IMR-90 (cell line): ENCODE measurements around the gene PTPN13. TPM values are rescaled to one million over a fixed set of nuclear protein-coding genes. Genes with fewer than 3 reads are reported as not detected.
A peak's percentile ranks its signal among the peaks of the same experiment; 100 is the strongest.

Experiments used
- ATAC-seq: fragments of 200-7000 bp; cut with Tn5 transposase; 2 replicates; pipeline ENCODE4 v1.9.1; 2020; ENCODE audit warnings: low read depth, mild to moderate bottlenecking, moderate library complexity
- BruUV-seq: library from RNA; stranded (reverse); fragments of 400-500 nt; replicated peaks from 2 replicates; lab custom pipeline; 2021; lab: Mats Ljungman, UMichigan
- CTCF ChIA-PET: fragments of 300-600 bp; formaldehyde crosslinking; extraction: SDS; loops from one replicate; lab custom pipeline; 2021; ENCODE audit warnings: antibody characterized with exemption; lab: Yijun Ruan, JAX
- POLR2A ChIA-PET: fragments of 300-600 bp; sonication (Branson Sonifier 250); formaldehyde crosslinking; loops from one replicate; lab custom pipeline; 2022; ENCODE audit warnings: antibody characterized with exemption; ENCODE audit not compliant: unreplicated experiment; lab: Charles Lee
- DNase-seq: peaks from one replicate; pipeline ENCODE4 v3.0.0; 2013
- H2AFZ ChIP-seq: replicated peaks from 2 replicates; pipeline ENCODE3; 2013; ENCODE audit warnings: low read length, mild to moderate bottlenecking; ENCODE audit not compliant: poor library complexity
- H2AK5ac ChIP-seq: 2 replicates; pipeline ENCODE4 v1.6.1; 2013; ENCODE audit warnings: low read depth, low read length, inconsistent platforms
- H2AK9ac ChIP-seq: replicated peaks from 2 replicates; pipeline ENCODE3; 2013; ENCODE audit warnings: mild to moderate bottlenecking, low read depth, low read length, moderate library complexity; ENCODE audit not compliant: poor library complexity
- H2BK120ac ChIP-seq: 2 replicates; pipeline ENCODE4 v1.6.1; 2013; ENCODE audit warnings: low read depth, low read length, inconsistent platforms
- H2BK15ac ChIP-seq: 3 replicates; pipeline ENCODE4 v1.6.1; 2013; ENCODE audit warnings: low read depth, low read length, inconsistent platforms
- H2BK20ac ChIP-seq: 2 replicates; pipeline ENCODE4 v1.6.1; 2013; ENCODE audit warnings: low read depth, mild to moderate bottlenecking, inconsistent platforms, low read length, moderate library complexity
- H2BK5ac ChIP-seq: 2 replicates; pipeline ENCODE4 v1.6.1; 2013; ENCODE audit warnings: mild to moderate bottlenecking, low read depth, low read length, inconsistent platforms; ENCODE audit not compliant: poor library complexity, severe bottlenecking
- H3K14ac ChIP-seq: replicated peaks from 2 replicates; pipeline ENCODE4 v1.6.1; 2013; ENCODE audit warnings: low read depth, low read length, inconsistent platforms
- H3K18ac ChIP-seq: 2 replicates; pipeline ENCODE4 v1.6.1; 2013; ENCODE audit warnings: low read depth, low read length, control low read depth
- H3K23ac ChIP-seq: 2 replicates; pipeline ENCODE4 v1.6.1; 2013; ENCODE audit warnings: low read depth, low read length, inconsistent platforms
- H3K27ac ChIP-seq: 2 replicates; pipeline ENCODE4 v1.5.1; 2013; ENCODE audit warnings: mild to moderate bottlenecking, control low read depth, low read length; ENCODE audit not compliant: insufficient read depth
- H3K27me3 ChIP-seq: 2 replicates; pipeline ENCODE4 v1.6.1; 2013; ENCODE audit warnings: low read length; ENCODE audit not compliant: control insufficient read depth, insufficient read depth
- H3K36me3 ChIP-seq: 2 replicates; pipeline ENCODE4 v1.6.1; 2013; ENCODE audit warnings: low read length, mixed read lengths; ENCODE audit not compliant: control insufficient read depth, insufficient read depth
- H3K4ac ChIP-seq: 2 replicates; pipeline ENCODE4 v1.6.1; 2013; ENCODE audit warnings: low read depth, low read length, inconsistent platforms
- H3K4me1 ChIP-seq: 2 replicates; pipeline ENCODE4 v1.6.1; 2013; ENCODE audit warnings: low read length, mixed read lengths; ENCODE audit not compliant: control insufficient read depth, insufficient read depth
- H3K4me2 ChIP-seq: 2 replicates; pipeline ENCODE4 v1.6.1; 2013; ENCODE audit warnings: low read depth, mild to moderate bottlenecking, control low read depth, low read length, moderate library complexity
- H3K4me3 ChIP-seq: 2 replicates; pipeline ENCODE4 v1.5.1; 2013; ENCODE audit warnings: low read depth, mild to moderate bottlenecking, control low read depth, low read length, moderate library complexity; ENCODE audit not compliant: insufficient read depth
- H3K56ac ChIP-seq: 2 replicates; pipeline ENCODE4 v1.6.1; 2013; ENCODE audit warnings: low read length, inconsistent platforms; ENCODE audit not compliant: insufficient read depth; ENCODE audit errors: extremely low read depth
- H3K79me1 ChIP-seq, 2 experiments: 2 replicates each; pipeline ENCODE4 v1.6.1; 2013; ENCODE audit warnings: low read length in 2 of 2, inconsistent platforms in 1 of 2, low read depth in 1 of 2
- H3K9ac ChIP-seq: 2 replicates; pipeline ENCODE4 v1.6.1; 2013; ENCODE audit warnings: low read depth, low read length, control low read depth
- H3K9me1 ChIP-seq: 2 replicates; pipeline ENCODE4 v1.6.1; 2013; ENCODE audit warnings: low read length, inconsistent platforms; ENCODE audit not compliant: insufficient read depth
- H3K9me3 ChIP-seq: 2 replicates; pipeline ENCODE4 v1.6.1; 2013; ENCODE audit warnings: low read length; ENCODE audit not compliant: control insufficient read depth, insufficient read depth
- H4K20me1 ChIP-seq: 2 replicates; pipeline ENCODE4 v1.6.1; 2013; ENCODE audit warnings: low read length, inconsistent platforms; ENCODE audit not compliant: insufficient read depth
- H4K5ac ChIP-seq: 2 replicates; pipeline ENCODE4 v1.6.1; 2013; ENCODE audit warnings: mild to moderate bottlenecking, low read depth, low read length, control low read depth
- H4K8ac ChIP-seq, 2 experiments: 2 replicates each; pipeline ENCODE4 v1.6.1; 2013; ENCODE audit warnings: low read depth in 2 of 2, low read length in 2 of 2, control low read depth in 1 of 2, inconsistent platforms in 1 of 2
- H4K91ac ChIP-seq: 2 replicates; pipeline ENCODE4 v1.6.1; 2013; ENCODE audit warnings: low read depth, low read length, inconsistent platforms; ENCODE audit not compliant: insufficient read depth
- BHLHE40 ChIP-seq: fragments of 150-350 bp; IDR thresholded peaks from 2 replicates; pipeline ENCODE4 v1.6.1; 2016; ENCODE audit warnings: mild to moderate bottlenecking, low read depth, low read length
- CEBPB ChIP-seq: IDR thresholded peaks from 2 replicates; pipeline ENCODE4 v1.6.1; 2012; ENCODE audit warnings: low read depth, low read length, improper control_type of control experiment
- CHD1 ChIP-seq: IDR thresholded peaks from 2 replicates; pipeline ENCODE4 v1.6.1; 2012; ENCODE audit warnings: low read depth, low read length, improper control_type of control experiment
- FOS ChIP-seq: fragments of 150-350 bp; IDR thresholded peaks from 2 replicates; pipeline ENCODE4 v1.6.1; 2016; ENCODE audit warnings: low read depth, low read length
- MAFK ChIP-seq: IDR thresholded peaks from 2 replicates; pipeline ENCODE4 v1.6.1; 2012; ENCODE audit warnings: low read depth, low read length, improper control_type of control experiment
- MAZ ChIP-seq: IDR thresholded peaks from 2 replicates; pipeline ENCODE4 v1.6.1; 2012; ENCODE audit warnings: low read depth, mild to moderate bottlenecking, low read length, improper control_type of control experiment, moderate library complexity, borderline replicate concordance
- MXI1 ChIP-seq: IDR thresholded peaks from 2 replicates; pipeline ENCODE4 v1.6.1; 2012; ENCODE audit warnings: low read depth, mild to moderate bottlenecking, low read length, moderate library complexity, borderline replicate concordance
- NFE2L2 ChIP-seq: fragments of 150-350 bp; IDR thresholded peaks from 2 replicates; pipeline ENCODE4 v1.6.1; 2016; ENCODE audit warnings: low read depth, mild to moderate bottlenecking, low read length
- POLR2A ChIP-seq: IDR thresholded peaks from 2 replicates; pipeline ENCODE4 v1.6.1; 2012; ENCODE audit warnings: mild to moderate bottlenecking, low read depth, low read length
- RAD21 ChIP-seq: IDR thresholded peaks from 2 replicates; pipeline ENCODE4 v1.6.1; 2012; ENCODE audit warnings: low read length, improper control_type of control experiment
- RCOR1 ChIP-seq: IDR thresholded peaks from 2 replicates; pipeline ENCODE4 v1.6.1; 2012; ENCODE audit warnings: mild to moderate bottlenecking, low read length, improper control_type of control experiment; ENCODE audit not compliant: insufficient replicate concordance
- RFX5 ChIP-seq: IDR thresholded peaks from 2 replicates; pipeline ENCODE4 v1.8.0; 2012; ENCODE audit warnings: low read depth, mild to moderate bottlenecking, low read length, moderate library complexity
- SMC3 ChIP-seq: fragments of 150-350 bp; IDR thresholded peaks from 2 replicates; pipeline ENCODE4 v1.6.1; 2016; ENCODE audit warnings: low read depth, mild to moderate bottlenecking, antibody characterized with exemption, low read length, moderate library complexity
- WGBS, 2 experiments: methylation state at CpG; one replicate each; pipeline versions ENCODE4 v1.1.5 to v1.1.7; 2013; ENCODE audit warnings: missing lambda C conversion rate in 2 of 2; ENCODE audit not compliant: insufficient read length in 1 of 2; ENCODE audit errors: extremely low coverage in 2 of 2; 5-methylcytosine and 5-hydroxymethylcytosine counted together
- dilution Hi-C: fragments of 300-500 bp; cut with HindIII; formaldehyde crosslinking; loops from one replicate; pipeline ENCODE4 v1.14.3; 2018; ENCODE audit warnings: low sequenced_read_pairs; ENCODE audit not compliant: unreplicated experiment
- in situ Hi-C: fragments of 300-500 bp; cut with MboI; formaldehyde crosslinking; loops from 3 replicates; pipeline ENCODE4 v1.14.3; 2019; ENCODE audit warnings: low sequenced_read_pairs, inconsistent platforms, mixed read lengths
- intact Hi-C: fragments of 100-400 bp; cut with micrococcal nuclease; formaldehyde crosslinking; loops from 2 replicates; pipeline ENCODE4 v1.10.0; 2022
- polyA plus RNA-seq, 3 experiments: library from polyadenylated mRNA; depleted of rRNA; stranded (reverse); fragments of >200 nt; gene quantifications; 2 replicates each; pipeline ENCODE4 v1.2.3, GENCODE V29; 2012; ENCODE audit warnings: low replicate concordance in 1 of 3
- total RNA-seq: library from RNA; depleted of rRNA; stranded (reverse); fragments of >200 nt; gene quantifications from 2 replicates; pipeline ENCODE4 v1.2.3, GENCODE V29; 2012
- TF ChIP-seq, protein P1 (sequence below): conservative IDR thresholded peaks from 2 replicates; pipeline ENCODE4 v1.5.1; 2012; ENCODE audit warnings: mild to moderate bottlenecking, low read depth, low read length, improper control_type of control experiment
- TF ChIP-seq, protein P2 (sequence below): fragments of 150-350 bp; IDR thresholded peaks from 2 replicates; pipeline ENCODE4 v1.6.1; 2017; ENCODE audit warnings: mild to moderate bottlenecking, antibody characterized with exemption, low read length, low read depth

Gene PTPN13
- total and polyA plus RNA-seq, 2 of the 4 experiments (the other 2 are of a cell fraction): 7.7 to 29.0 TPM

GRCh38 chr4:86848732-86849619 is 254.9 kb downstream of the PTPN13 start, which contains the start of gene SLC10A6:
Gene SLC10A6 (minus strand): TSS chr4:86849384. CDS start chr4:86849115, 269 bp downstream.
- H2AFZ ChIP-seq: peak within 1 kb of the TSS; percentile 49
- 0 out of 2 replicates have a peak within 1 kb of the TSS, but pooled peaks have one; percentile 44 for H2BK20ac ChIP-seq
- no peaks in the 10 kb centered on the region for H3K9me3 ChIP-seq
- no peak within 1 kb of the TSS for H3K27ac ChIP-seq
- no peak within 1 kb of the TSS for H2BK5ac ChIP-seq
- intact Hi-C loops (no loop called here), dilution Hi-C loops (no loop called here), in situ Hi-C loops (no loop called here)
- peak within 1 kb of the TSS; percentile 48; the same call in 1 of the 3 replicates for H2BK15ac ChIP-seq
- H3K9ac ChIP-seq: no peak within 1 kb of the TSS
- H4K20me1 ChIP-seq: no peaks in the 10 kb centered on the region
- POLR2A ChIA-PET: no interaction called here
- no peaks in the 10 kb centered on the region for H3K79me1 ChIP-seq
- peak within 1 kb of the TSS; percentile 43; the same call in 1 of the 2 replicates for H2AK5ac ChIP-seq
- H3K56ac ChIP-seq: no peak within 1 kb of the TSS
- CTCF ChIA-PET: no interaction called here
- no peaks in the 10 kb centered on the region for H3K36me3 ChIP-seq
- no TSS peak for BruUV-seq
- H2BK120ac ChIP-seq: peak within 1 kb of the TSS; percentile 60; the same call in 1 of the 2 replicates
- peak within 1 kb of the TSS; percentile 35 for H3K14ac ChIP-seq
- H3K27me3 ChIP-seq: no peaks in the 10 kb centered on the region
- 90% methylated on average over 3 of the region's 11 CpGs; no CpG with 5 or more reads in 1 of the 2 experiments for WGBS, 2 experiments
- H3K4me2 ChIP-seq: no peak within 1 kb of the TSS
- H3K23ac ChIP-seq: peak within 1 kb of the TSS; percentile 77; the same call in 1 of the 2 replicates
- no peak within 1 kb of the TSS for H4K5ac ChIP-seq
- H2AK9ac ChIP-seq: peak within 1 kb of the TSS; percentile 45
- no peak within 1 kb of the TSS for H3K4me3 ChIP-seq
- ATAC-seq: no peak
- 0 out of 2 replicates have a peak, but pooled peaks cover 2% of the 10 kb centered on the region for H3K9me1 ChIP-seq
- H3K4ac ChIP-seq: peak within 1 kb of the TSS; percentile 38; the same call in 1 of the 2 replicates
- no peak within 1 kb of the TSS for H4K8ac ChIP-seq
- H4K91ac ChIP-seq: no peak within 1 kb of the TSS; the same call in 1 of the 2 replicates
- no peaks in the 10 kb centered on the region for H3K4me1 ChIP-seq
- no peak for DNase-seq
- no peak within 1 kb of the TSS for H3K18ac ChIP-seq
- TF ChIP-seq, protein P1, sequence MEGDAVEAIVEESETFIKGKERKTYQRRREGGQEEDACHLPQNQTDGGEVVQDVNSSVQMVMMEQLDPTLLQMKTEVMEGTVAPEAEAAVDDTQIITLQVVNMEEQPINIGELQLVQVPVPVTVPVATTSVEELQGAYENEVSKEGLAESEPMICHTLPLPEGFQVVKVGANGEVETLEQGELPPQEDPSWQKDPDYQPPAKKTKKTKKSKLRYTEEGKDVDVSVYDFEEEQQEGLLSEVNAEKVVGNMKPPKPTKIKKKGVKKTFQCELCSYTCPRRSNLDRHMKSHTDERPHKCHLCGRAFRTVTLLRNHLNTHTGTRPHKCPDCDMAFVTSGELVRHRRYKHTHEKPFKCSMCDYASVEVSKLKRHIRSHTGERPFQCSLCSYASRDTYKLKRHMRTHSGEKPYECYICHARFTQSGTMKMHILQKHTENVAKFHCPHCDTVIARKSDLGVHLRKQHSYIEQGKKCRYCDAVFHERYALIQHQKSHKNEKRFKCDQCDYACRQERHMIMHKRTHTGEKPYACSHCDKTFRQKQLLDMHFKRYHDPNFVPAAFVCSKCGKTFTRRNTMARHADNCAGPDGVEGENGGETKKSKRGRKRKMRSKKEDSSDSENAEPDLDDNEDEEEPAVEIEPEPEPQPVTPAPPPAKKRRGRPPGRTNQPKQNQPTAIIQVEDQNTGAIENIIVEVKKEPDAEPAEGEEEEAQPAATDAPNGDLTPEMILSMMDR: no peak
- TF ChIP-seq MAZ (no peak), RAD21 (no peak), RCOR1 (no peak), MXI1 (no peak), RFX5 (no peak), CHD1 (no peak), BHLHE40 (no peak), FOS (no peak), CEBPB (no peak), MAFK (no peak), POLR2A (no peak), SMC3 (no peak), NFE2L2 (no peak)
- TF ChIP-seq, protein P2, sequence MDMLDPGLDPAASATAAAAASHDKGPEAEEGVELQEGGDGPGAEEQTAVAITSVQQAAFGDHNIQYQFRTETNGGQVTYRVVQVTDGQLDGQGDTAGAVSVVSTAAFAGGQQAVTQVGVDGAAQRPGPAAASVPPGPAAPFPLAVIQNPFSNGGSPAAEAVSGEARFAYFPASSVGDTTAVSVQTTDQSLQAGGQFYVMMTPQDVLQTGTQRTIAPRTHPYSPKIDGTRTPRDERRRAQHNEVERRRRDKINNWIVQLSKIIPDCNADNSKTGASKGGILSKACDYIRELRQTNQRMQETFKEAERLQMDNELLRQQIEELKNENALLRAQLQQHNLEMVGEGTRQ: no peak
